PC-3 (cell line): Measurements from ENCODE around the gene REXO1.

ENCODE experiments used
- EZH2 ChIP-seq: fragments of 300-600 bp; sonication (generic); IDR thresholded peaks from one replicate; pipeline ENCODE4 v1.6.1; 2017; ENCODE audit warnings: antibody characterized with exemption, mild to moderate bottlenecking, low read length; ENCODE audit not compliant: unreplicated experiment
- EZH2phosphoT487 ChIP-seq: fragments of 300-600 bp; sonication (generic); IDR thresholded peaks from 2 replicates; pipeline ENCODE4 v1.6.1; 2018; ENCODE audit warnings: mild to moderate bottlenecking, antibody characterized with exemption, low read length, borderline replicate concordance
- TF ChIP-seq, protein P1 (sequence below): fragments of 300-600 bp; sonication (generic); conservative IDR thresholded peaks from 2 replicates; pipeline ENCODE4 v1.5.1; 2017; ENCODE audit warnings: antibody characterized with exemption, low read depth, mild to moderate bottlenecking, low read length

DNA sequence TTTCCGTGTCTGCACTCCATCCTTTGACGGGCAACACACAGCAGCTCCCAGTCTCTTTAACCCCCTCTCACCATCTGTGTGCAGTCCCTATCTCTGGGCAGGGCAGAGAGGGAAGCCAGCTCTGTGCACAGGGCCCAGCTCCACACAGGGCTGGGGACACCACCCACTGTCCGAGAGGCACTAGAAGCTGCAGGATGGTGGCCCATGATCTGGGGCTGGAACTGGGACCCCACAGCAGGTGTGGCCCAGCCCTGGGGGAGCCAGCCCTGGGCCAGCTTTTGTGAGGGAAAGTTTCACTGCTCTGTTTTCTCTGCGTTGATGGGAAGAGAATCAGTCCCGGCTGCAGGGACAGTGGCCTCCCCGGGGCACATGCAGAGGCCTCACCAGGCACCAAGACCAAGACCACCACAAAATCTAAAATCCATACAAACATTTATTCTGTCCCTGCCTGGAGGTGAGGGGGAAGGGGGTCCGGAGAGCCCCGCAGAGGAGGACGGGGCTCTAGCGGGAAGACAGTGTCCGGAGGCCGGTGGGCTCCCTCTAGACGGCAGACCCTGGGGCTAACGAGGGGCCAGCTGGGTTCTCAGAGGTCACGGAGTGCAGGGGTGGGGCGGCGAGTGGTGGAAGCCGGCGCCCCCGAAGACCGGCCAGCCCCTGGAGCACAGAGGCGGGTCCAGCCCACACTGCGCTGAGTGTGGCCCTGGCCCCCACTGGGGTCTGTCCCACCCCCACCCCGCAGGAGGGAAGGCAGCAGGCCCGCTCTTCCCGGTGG, 33.3 kb downstream of the REXO1 start:
- no peak for TF ChIP-seq EZH2
- TF ChIP-seq, protein P1, sequence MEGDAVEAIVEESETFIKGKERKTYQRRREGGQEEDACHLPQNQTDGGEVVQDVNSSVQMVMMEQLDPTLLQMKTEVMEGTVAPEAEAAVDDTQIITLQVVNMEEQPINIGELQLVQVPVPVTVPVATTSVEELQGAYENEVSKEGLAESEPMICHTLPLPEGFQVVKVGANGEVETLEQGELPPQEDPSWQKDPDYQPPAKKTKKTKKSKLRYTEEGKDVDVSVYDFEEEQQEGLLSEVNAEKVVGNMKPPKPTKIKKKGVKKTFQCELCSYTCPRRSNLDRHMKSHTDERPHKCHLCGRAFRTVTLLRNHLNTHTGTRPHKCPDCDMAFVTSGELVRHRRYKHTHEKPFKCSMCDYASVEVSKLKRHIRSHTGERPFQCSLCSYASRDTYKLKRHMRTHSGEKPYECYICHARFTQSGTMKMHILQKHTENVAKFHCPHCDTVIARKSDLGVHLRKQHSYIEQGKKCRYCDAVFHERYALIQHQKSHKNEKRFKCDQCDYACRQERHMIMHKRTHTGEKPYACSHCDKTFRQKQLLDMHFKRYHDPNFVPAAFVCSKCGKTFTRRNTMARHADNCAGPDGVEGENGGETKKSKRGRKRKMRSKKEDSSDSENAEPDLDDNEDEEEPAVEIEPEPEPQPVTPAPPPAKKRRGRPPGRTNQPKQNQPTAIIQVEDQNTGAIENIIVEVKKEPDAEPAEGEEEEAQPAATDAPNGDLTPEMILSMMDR, result no peak
- no peak for TF ChIP-seq EZH2phosphoT487
